Ectodermal cell (in vitro differentiated cells): ENCODE results near the gene MAGIX.
"Not testable (repeated sequence)": the region's sequence is repeated elsewhere in the genome, so short reads cannot be mapped to it uniquely, and the experiment has no call there.

ENCODE experiments used
- H3K27ac ChIP-seq: 2 replicates; pipeline ENCODE4 v1.7.0; 2013; ENCODE audit warnings: mild to moderate bottlenecking, low read depth, low read length; ENCODE audit not compliant: insufficient read depth, poor library complexity, severe bottlenecking
- H3K27me3 ChIP-seq: 2 replicates; pipeline ENCODE4 v1.7.0; 2013; ENCODE audit warnings: mild to moderate bottlenecking, low read length; ENCODE audit not compliant: insufficient read depth, control insufficient read depth, poor library complexity, severe bottlenecking
- H3K36me3 ChIP-seq: one replicate; pipeline ENCODE4 v1.7.0; 2013; ENCODE audit warnings: low read length; ENCODE audit not compliant: control insufficient read depth, insufficient read depth
- H3K4me1 ChIP-seq: one replicate; pipeline ENCODE4 v1.7.0; 2013; ENCODE audit warnings: low read length; ENCODE audit not compliant: control insufficient read depth, insufficient read depth
- H3K4me3 ChIP-seq: 2 replicates; pipeline ENCODE4 v1.7.0; 2013; ENCODE audit warnings: low read depth, low read length, control low read depth; ENCODE audit not compliant: insufficient read depth
- H3K9me3 ChIP-seq: 2 replicates; pipeline ENCODE4 v1.7.0; 2013; ENCODE audit warnings: mild to moderate bottlenecking, low read length, moderate library complexity; ENCODE audit not compliant: control insufficient read depth
- WGBS, 2 experiments: methylation state at CpG; one replicate each; pipeline ENCODE4 v1.1.7; 2013; ENCODE audit warnings: missing lambda C conversion rate in 2 of 2; 5-methylcytosine and 5-hydroxymethylcytosine counted together

Gene MAGIX

GRCh38 chrX:49172280-49172780 lies 9.8 kb downstream of the MAGIX start:
- 8 to 15% methylated on average over 37 of the region's 37 CpGs for WGBS, 2 experiments
- no peak overlapping the region for H3K27ac ChIP-seq

GRCh38 chrX:49173544-49173943 lies 11.0 kb downstream of the MAGIX start:
- 91 to 98% methylated on average over 8 of the region's 8 CpGs for WGBS, 2 experiments
- not testable (repeated sequence) for H3K9me3 ChIP-seq

More at GRCh38 chrX:49172280-49172780, 9.8 kb downstream of the MAGIX start:
- Histone ChIP-seq H3K4me1 (no peaks in the 10 kb centered on the region), H3K9me3 (no peaks in the 10 kb centered on the region), H3K36me3 (no peaks in the 10 kb centered on the region), H3K4me3 (peak overlapping the region; percentile 22), H3K27me3 (peaks cover 43% of the 10 kb centered on the region)

GRCh38 chrX:49174723-49175122 lies 12.2 kb downstream of the MAGIX start:
- Histone ChIP-seq H3K36me3 (no peaks in the 10 kb centered on the region), H3K4me1 (no peaks in the 10 kb centered on the region), H3K4me3 (no peak overlapping the region), H3K27me3 (peaks cover 36% of the 10 kb centered on the region), H3K27ac (no peak overlapping the region), H3K9me3 (no peaks in the 10 kb centered on the region)
- 90% methylated on average over 2 of the region's 3 CpGs; no CpG with 5 or more reads in 1 of the 2 experiments for WGBS, 2 experiments

More at GRCh38 chrX:49173544-49173943, 11.0 kb downstream of the MAGIX start:
- not testable (repeated sequence) for H3K36me3 ChIP-seq, H3K4me1 ChIP-seq, H3K4me3 ChIP-seq, H3K27ac ChIP-seq
- peaks cover 37% of the 10 kb centered on the region for H3K27me3 ChIP-seq

- H3K4me3 ChIP-seq: no peak overlapping the region
- 91 to 93% methylated on average over 43 of the region's 43 CpGs for WGBS, 2 experiments
- no peaks in the 10 kb centered on the region for H3K4me1 ChIP-seq
- no peaks in the 10 kb centered on the region for H3K9me3 ChIP-seq
- no peak overlapping the region for H3K27ac ChIP-seq
- H3K27me3 ChIP-seq: peaks cover 28% of the 10 kb centered on the region
- no peaks in the 10 kb centered on the region for H3K36me3 ChIP-seq
Measured at GRCh38 chrX:49175435-49176274, 13.1 kb downstream of the MAGIX start.

GRCh38 chrX:49176421-49177326 lies 14.1 kb downstream of the MAGIX start:
- no peaks in the 10 kb centered on the region for H3K4me1 ChIP-seq
- no peak overlapping the region for H3K4me3 ChIP-seq
- no peak overlapping the region for H3K27ac ChIP-seq
- H3K9me3 ChIP-seq: no peaks in the 10 kb centered on the region
- 93% methylated on average over 27 of the region's 27 CpGs for WGBS, 2 experiments
- no peaks in the 10 kb centered on the region for H3K36me3 ChIP-seq
- H3K27me3 ChIP-seq: peaks cover 18% of the 10 kb centered on the region

- H3K9me3 ChIP-seq: no peaks in the 10 kb centered on the region
- no peak overlapping the region for H3K27ac ChIP-seq
- H3K4me1 ChIP-seq: no peaks in the 10 kb centered on the region
- H3K36me3 ChIP-seq: no peaks in the 10 kb centered on the region
- WGBS, 2 experiments: 80 to 95% methylated on average over 3 to 4 of the region's 4 CpGs
- H3K27me3 ChIP-seq: peaks cover 11% of the 10 kb centered on the region
- no peak overlapping the region for H3K4me3 ChIP-seq
Measured at GRCh38 chrX:49177338-49177833, 14.8 kb downstream of the MAGIX start.

- Histone ChIP-seq H3K27ac (no peak overlapping the region), H3K4me1 (no peaks in the 10 kb centered on the region), H3K36me3 (no peaks in the 10 kb centered on the region), H3K27me3 (peaks cover 5% of the 10 kb centered on the region), H3K9me3 (no peaks in the 10 kb centered on the region), H3K4me3 (no peak overlapping the region)
- WGBS, 2 experiments: 94 to 96% methylated on average over 23 of the region's 23 CpGs
Measured at GRCh38 chrX:49177873-49178480, 15.4 kb downstream of the MAGIX start.

- WGBS, 2 experiments: 96% methylated on average over 3 of the region's 3 CpGs
- Histone ChIP-seq H3K27me3 (no peaks in the 10 kb centered on the region), H3K4me3 (no peak overlapping the region), H3K9me3 (no peaks in the 10 kb centered on the region), H3K36me3 (no peaks in the 10 kb centered on the region), H3K27ac (no peak overlapping the region), H3K4me1 (no peaks in the 10 kb centered on the region)
Measured at GRCh38 chrX:49178537-49178936, 16.0 kb downstream of the MAGIX start.

- Histone ChIP-seq H3K36me3 (no peaks in the 10 kb centered on the region), H3K9me3 (no peaks in the 10 kb centered on the region), H3K27ac (no peak overlapping the region), H3K4me3 (no peak overlapping the region), H3K27me3 (no peaks in the 10 kb centered on the region), H3K4me1 (no peaks in the 10 kb centered on the region)
- 85 to 89% methylated on average over 2 of the region's 2 CpGs for WGBS, 2 experiments
Measured at GRCh38 chrX:49179358-49179757, 16.8 kb downstream of the MAGIX start.
